Hypothalamus (tissue), 51 donors: ENCODE data around the gene ZNF776.
"Not testable (repeated sequence)": the region's sequence is repeated elsewhere in the genome, so short reads cannot be mapped to it uniquely, and the experiment has no call there.

Source experiments
- DNase-seq, 51 donors: peaks; one replicate each; lab custom pipeline; 2025; lab: John Stamatoyannopoulos, UW

Gene ZNF776

DNA sequence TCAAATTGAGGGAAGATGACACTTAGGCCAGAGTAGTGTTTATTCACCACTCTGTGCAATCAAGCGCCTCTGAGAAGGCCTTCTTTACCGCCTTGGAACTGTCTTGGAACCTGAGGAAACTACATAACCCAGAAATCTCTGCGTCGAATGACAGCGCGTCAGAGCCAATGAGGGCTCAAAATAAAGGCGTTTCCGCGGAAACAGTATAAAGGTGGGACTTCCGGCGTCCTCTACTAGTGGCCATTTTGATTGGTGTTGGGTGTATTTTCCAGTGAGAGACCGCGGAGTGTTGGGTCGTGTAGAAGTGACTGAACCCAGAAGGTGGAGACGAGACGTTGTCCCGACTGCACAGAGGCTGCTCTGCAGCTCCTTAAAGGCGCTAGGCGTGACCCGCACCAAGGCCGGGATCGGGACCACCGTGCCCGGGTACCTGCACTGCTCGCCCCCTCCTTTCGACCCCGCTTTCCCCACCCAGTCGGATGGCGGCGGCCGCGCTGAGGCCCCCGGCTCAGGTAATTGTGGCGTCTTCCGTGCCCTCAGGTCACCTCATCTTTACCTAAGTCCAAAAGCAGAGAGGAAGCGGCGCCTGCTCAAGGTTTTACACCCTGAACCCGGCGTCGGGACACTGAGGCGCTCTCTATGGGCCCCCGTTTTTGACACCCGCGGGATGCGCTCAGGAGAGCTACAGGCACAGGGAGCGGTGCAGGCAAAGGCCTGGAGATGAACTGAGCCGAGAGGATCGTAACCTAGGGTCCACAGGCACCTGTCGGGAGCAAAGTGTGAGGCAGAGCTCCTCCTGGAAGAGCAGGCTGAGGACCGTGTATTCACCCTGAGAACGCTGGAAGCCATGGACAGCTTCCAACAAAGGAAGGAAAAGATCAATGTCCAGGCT lies at the start of gene ZNF776:
Gene ZNF776, plus strand, starts transcription at position 236 of the 892 bp plus-strand sequence. Its CDS starts 244 bp downstream, at position 480.
- peak; percentile 6 to 94 (median 67) for DNase-seq

DNA sequence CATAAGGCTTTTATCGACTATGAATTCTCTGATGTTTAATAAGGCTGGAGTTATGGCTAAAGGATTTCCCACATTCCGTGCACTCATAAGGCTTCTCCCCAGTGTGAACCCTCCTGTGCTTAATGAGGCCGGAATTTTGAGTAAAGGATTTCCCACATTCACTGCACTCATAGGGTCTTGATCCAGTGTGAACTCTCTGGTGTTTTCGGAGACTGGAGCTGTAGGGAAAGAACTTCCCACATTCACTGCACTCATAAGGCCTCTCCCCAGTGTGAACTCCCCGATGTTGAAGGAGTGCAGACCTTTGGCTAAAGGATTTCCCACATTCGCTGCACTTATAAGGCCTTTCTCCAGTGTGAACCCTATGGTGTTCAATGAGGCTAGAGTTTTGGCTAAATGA lies 45.0 kb upstream of the ZNF776 start:
- DNase-seq, result no peak

DNA sequence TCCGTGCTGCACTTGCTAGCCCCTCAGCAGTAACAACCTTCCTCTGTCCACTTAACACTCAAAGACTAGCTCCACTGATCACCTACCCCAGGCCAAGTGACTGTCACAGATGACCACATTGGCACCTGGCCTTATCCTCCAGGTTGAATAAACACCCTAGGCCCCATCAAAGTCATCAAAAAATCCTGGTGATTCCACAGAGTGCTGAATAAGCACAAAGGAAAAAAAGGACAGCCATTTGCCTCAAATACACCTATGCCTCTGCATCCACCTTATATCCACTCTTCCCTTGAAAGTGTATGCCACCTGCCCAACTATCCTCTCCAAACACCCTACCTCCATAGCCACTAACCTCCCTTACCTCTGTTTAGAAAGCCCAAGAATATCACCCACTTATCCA lies 40.3 kb upstream of the ZNF776 start:
- DNase-seq, result no peak

DNA sequence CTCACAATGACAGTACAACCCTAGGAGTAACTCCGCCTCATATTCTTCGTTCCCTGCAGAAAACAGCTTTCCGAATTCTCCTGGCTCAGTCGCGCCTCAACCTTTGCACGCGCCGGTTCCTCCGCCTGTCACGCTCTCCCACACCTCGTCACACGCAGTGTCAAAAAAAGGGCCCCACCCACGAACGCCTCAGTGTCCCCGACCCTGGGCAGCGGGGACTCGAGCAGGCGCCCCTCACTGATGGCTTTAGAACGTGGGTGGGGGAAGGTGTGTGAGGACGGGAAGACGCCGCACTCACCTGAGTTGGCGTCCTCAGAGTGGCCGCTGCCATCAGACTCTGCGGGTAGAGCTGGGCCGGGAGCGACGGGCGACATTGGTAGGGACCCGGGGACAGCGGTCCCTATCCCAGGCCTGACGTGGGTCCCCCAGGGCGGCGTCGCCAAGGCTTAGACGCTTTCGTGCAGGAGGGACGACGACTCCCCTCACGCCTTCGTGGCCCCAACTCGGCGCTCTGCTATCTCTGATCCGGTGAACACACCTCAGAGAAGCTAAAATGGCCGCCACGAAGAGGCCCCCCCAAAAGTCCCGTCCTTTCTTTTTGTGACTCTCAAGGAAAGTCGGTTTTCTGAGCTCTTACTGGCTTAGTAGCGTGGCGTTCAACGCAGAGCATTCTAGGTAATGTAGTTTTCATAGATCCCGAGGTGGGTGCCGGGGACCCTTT lies 37.8 kb upstream of the ZNF776 start, which contains the start of gene ZNF154:
Gene ZNF154, minus strand, starts transcription at position 564 of the 721 bp plus-strand sequence. Its CDS starts 233 bp downstream, at position 331.
- DNase-seq, result peak in 44 of 51 donors; percentile 3 to 76 (median 48)

DNA sequence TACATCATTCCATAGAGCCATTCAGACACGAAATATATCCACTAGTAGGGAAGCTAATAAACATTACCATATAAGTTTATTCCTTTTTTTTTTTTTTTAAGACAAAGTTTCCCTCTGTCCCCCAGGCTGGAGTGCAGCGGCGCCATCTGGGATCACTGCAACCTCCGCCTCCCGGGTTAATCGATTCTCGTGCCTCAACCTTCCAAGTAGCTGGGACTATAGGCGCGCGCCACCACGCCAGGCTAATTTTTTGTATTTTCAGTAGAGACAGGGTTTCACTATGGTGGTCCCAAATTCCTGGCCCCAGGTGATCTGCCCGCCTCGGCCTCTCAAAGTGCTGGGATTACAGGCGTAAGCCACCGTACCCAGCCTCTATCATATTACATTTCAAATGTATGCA lies 37.0 kb upstream of the ZNF776 start:
- no peak for DNase-seq

DNA sequence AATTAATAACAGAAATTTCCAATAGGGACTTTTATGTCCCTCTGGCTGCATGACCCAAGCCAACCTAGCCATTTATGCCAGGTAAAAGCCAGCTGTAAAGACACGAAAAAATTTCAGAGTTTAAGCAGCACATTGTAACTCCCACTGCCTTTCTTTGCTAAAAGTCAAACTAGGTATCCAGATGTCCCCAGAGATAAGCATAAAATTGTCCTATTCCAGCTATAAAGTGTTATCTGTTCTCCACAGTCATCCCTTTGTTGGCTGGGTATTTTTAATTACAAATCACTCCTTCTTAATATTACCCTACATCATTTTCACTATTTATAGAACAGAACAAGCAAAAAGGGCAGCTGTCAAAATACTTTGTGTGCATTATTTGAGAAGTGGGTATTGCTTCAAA lies 34.4 kb upstream of the ZNF776 start:
- DNase-seq, result no peak

DNA sequence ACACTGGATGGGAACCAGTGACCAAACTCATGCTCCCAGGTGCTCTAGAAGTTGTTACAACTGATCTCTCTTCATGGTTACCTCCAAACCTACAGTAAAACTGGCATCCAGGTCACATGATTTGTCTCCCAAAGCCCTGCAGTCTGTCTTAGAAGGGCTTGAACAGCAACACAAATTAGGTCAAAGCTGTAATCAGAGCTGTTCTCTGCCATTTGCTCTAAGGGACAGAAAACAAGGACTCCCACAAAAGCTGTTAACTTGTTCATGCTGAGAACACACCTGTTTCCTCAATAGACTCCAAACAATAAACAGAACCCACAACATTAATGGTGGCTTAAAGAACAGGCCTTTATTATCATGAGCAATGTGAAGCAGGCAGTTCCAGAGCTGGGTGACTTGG lies 27.2 kb upstream of the ZNF776 start:
- DNase-seq, result no peak

DNA sequence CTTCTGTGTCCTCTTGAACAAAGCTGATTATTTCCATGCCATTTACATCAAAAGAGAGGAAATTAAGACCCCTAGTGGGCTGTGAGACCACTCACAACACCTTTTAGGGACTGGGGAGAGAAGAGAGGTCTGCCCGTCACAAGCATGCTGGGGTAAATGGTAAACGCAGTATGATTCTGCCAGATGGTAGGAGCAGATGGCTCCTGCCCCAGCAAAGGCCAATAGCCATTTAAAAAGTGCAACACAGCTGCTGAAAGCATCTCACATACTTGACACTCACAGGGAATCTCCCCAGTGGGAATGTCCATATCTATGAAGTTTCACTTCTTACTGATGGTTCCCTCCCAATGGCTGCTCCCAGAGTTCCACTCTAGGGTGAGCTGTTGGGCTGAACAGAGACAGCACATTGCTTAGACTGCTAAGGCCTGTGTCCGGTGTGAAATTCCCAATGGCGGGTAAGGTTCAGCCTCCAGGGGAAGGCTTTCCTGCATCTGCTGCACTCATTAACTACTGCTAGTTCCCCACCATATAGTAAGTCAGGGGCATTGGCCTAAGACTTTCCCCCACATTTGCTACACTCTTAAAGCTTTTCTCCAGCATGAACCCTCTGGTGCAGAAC lies 26.6 kb upstream of the ZNF776 start:
- no peak for DNase-seq

DNA sequence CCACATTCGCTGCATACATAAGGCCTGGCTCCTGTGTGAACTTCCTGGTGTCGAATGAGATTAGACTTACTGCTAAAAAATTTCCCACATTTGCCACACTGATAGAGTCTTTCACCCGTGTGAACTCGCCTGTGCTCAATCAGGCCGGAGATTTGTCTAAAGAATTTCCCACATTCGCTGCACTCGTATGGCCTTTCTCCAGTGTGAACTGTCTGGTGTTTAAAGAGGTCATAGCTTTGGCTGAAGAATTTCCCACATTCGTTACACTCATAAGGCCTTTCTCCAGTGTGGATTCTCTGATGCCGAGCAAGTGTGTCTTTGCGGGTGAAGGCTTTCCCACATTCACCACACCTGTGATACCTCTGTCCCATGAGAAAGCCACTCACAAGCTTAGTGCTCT lies 25.7 kb upstream of the ZNF776 start:
- no peak for DNase-seq

DNA sequence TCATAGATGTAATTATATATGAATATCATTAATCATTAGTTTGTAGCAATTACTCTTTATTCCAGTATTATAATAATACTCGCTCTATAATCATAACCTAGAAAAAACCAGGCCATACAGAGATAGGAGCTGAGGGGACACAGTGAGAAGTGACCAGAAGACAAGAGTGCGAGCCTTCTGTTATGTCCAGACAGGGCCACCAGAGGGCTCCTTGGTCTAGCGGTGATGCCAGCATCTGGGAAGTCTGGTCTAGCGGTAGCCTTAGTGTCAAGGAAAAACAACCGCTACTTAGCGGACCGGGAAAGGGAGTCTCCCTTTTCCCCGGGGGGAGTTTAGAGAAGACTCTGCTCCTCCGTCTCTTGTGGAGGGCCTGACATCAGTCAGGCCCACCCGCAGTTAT lies 8.3 kb upstream of the ZNF776 start:
- peak in 29 of 51 donors; percentile 0 to 56 (median 12) for DNase-seq

DNA sequence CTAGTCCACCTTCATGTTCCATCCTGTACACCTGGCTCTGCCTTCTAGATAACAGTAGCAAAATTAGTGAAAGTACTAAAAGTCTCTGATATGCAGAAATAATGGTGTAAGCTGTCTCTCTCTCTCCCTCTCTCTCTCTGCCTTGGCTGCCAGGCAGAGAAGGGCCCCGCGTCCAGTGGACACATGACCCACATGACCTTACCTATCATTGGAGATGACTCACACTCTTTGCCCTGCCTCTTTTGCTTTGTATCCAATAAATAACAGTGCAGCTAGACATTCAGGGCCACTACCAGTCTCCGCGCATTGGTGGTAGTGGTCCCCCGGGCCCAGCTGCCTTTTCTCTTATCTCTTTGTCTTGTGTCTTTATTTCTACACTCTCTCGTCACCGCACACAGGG lies 7.8 kb upstream of the ZNF776 start:
- DNase-seq, result not testable (repeated sequence)

DNA sequence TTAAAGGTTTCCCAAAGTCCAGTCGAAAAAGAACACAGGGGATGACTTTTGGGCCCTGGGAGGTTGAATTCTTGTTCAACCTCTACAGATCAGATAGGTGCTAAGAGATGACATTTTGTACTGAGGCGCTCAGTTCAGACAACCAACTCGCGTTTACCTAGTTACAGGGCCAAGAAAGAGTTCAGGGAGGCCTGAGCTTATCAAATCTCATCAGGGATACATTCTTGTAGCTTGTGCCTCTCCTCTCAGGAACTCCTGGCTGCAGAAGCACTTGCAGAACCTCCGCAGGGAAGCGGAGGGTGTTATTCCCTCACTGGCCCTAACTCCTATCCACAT lies 825 bp downstream of the ZNF776 start:
- no peak for DNase-seq

DNA sequence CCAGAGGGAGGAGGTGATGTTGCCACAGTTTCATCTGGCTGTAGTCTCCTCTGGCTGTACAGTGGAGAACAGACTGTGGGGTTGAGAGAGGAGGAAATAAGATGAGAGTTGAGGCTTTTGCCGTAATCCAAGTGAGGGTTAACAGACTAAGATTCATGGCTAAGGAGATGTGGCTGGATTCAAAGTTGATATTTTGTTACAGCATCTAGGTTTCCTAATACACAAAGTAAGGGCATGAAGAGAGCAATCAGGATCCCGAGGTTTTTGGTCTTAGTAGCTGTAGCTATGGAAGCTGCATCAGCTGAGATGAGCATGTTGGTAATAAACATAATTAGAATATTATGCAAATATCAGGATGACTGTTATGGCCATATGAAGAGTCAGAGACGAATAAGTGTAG lies 1.4 kb downstream of the ZNF776 start:
- DNase-seq, result no peak

DNA sequence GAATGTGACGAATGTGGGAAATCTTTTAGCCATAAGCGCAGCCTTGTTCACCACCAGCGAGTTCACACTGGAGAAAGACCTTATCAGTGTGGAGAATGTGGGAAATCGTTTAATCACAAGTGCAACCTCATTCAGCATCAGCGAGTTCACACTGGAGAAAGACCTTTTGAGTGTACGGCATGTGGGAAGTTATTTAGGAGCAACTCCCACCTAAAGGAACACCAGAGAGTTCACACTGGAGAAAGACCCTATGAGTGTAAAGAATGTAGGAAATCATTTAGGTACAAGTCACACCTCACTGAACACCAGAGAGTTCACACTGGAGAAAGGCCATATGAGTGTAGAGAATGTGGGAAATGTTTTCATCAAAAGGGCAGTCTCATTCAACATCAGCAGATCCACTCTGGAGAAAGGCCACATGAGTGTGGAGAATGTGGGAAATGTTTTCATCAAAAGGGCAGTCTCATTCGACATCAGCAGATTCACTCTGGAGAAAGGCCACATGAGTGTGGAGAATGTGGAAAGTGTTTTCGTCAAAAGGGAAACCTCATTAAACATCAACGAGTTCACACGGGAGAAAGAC lies 7.6 kb downstream of the ZNF776 start:
- no peak for DNase-seq

DNA sequence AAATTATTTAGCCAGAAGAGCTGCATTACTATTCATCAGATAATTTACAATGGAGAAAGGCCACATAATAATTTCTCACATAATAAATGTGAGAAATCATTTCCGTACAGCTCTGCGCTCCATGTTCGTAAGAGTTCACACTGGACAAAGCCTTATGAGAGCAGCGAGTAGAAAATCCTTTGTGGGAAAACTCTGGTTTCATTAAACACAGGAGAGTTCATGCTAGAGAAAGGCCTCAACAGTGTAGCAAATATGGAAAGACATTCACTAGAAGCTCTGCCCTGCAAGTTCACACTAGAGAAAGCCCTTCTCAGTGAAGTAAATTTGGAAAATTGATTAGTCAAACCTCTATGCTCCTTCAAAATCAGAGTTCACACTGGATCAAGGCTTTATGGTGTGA lies 8.4 kb downstream of the ZNF776 start:
- no peak for DNase-seq

DNA sequence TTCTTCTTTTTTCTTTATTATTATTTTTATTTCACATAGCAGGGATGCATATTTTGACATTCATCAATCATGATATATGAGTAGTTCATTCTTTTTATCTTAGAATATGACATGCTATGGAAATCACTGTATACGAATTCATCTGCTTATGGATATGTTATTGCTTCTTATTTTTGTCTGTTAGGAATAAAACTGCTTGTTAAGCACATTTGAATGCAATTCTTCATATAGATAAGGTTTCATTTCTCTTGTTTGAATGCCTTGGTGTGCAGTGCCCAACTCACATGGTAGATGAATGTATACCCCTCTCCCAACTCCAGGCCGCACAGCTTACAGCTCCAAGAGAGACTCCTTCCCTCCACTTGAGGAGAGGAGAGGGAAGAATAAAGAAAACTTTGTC lies 11.3 kb downstream of the ZNF776 start:
- DNase-seq, result no peak

DNA sequence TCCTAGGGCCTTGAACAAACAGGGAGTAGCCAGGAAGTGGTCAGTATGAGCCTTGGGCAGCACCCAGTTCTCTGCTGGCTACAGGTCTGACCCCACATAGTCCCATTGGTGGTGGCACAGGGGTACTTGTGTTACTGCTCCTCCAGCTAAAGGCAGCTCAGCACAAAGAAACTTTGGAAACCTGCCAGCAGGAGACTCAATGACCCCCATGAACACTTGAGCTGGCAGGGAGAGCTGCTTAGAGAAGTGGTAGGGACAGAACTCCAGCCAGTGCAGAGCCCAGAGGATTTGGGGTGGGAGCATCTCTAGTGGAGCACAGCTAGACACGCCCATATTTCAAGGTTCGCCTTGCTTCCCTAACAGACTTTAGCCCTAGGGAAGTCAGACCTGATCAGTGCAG lies 12.5 kb downstream of the ZNF776 start:
- DNase-seq, result peak in 2 of 51 donors; percentile 1 to 17

DNA sequence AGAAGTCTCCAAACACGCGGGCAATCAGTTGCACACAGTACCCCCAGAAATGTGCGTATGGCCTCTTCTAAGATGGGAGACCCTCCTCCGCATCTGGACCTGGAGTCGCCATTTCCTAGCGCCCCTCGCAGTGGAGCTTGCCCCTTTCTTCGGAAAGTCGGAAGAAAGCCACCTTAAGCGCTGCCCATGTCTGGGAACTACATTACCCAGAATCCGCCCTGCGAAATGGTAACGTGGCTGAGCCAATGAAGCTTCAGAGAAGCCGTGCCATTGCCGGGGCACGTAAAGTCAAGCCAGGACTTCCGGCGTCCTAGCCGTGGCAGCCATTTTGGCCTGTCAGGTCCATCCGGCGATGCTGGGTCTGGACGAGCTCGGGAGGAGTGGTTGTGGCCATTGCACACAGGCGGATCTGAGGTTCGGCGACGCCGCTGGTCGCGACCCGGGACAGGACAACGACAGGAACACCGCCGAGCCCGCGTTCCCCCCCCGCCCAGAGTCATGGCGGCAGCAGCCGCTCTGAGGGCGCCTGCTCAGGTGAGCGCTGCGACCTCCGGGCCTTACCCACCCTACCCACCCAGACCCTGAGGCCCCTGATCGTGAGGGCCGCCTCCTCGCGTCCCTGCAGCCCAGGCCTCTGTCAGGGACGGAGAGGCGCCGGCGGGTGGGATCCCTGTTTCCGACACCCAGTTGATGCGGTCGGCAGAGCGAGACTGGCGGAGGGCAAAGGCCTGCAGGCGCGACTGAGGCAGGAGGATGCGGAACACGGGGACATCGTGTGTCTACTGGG lies 22.9 kb downstream of the ZNF776 start, which contains the start of gene ZNF586:
Gene ZNF586, plus strand, starts transcription at position 332 of the 787 bp plus-strand sequence. Its CDS starts 167 bp downstream, at position 499.
- peak; percentile 24 to 95 (median 83) for DNase-seq

DNA sequence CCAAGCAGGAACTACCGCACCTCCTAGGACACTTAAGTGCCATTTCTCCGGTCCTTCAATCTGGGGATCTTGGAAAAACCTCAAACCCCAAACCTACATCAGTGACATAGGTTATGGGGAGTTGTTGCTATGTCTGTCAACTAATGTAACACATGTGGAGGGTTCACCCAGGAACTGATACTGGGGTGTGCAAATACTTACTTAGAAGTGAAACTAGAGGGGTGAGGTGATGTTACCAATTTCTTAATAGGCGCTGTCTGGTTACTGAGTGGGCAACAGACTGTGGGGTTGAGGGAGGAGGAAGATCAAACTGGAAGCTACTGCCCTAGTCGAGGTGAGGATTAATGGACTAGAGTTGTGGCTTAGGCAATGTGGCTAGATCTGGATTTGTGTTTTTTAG lies 24.8 kb downstream of the ZNF776 start:
- DNase-seq, result no peak

DNA sequence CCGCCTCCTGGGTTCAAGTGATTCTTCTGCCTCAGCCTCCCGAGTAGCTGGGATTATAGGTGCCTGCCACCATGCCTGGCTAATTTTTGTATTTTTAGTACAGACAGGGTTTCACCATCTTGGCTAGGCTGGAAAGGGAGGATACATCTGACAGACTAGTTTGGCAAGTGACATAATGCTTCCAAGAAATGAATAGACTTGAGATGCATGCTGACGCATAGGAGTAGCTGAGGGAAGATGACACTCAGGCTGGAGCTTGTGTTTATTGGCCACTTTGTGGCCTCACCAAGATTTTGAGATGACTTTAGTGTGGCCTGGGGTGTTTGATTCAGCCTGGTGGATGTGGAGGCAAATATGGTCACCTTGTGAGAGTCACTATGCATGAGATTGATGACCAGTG lies 26.9 kb downstream of the ZNF776 start:
- no peak for DNase-seq
